GM21576 (cell line): Measurements from ENCODE around the gene LIPG.

Experiments
- ATAC-seq: cut with Tn5 transposase; IDR thresholded peaks from one replicate; pipeline ENCODE4 v1.9.1; 2021; ENCODE audit warnings: mild to moderate bottlenecking, moderate library complexity; ENCODE audit not compliant: unreplicated experiment

LIPG gene

DNA sequence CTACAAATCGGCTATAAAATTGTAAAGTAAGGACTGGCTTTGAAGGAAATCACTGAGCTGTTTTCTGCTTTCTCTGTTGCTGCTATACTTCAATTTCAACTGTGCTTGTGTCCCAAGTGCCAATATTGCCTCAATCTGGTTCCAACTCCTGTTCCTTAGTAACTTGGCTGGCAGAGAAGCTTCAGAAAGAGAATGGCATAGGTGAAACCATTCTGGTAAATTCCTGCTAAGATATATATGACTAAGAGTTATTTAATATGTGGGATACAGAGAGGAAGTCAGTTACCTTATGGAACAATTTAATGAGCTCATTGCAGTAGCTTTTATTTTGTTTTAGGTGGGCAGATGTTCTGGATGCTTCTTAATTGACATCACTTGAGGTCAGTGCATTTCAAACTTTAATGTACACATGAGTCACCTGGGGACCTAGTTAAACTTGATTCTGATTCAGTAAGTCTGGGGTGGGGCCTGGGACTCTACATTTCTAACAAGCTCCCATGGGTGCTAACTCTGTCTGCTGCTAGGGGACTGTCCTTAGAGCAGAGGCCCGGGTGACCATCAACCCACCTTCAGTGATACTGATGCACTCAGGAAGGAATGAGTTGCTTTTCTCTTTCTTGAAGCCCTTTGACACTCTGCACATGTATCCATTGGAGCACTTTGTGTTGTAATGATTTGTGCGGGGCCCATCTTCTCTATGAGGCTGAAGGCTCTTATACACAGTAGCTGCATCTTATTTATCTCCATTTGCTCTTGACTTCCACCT is 47.6 kb downstream of the LIPG start:
- ATAC-seq, result no peak

- no peak for ATAC-seq
Measured at GRCh38 chr18:49610022-49610445, 48.2 kb downstream of the LIPG start.

DNA sequence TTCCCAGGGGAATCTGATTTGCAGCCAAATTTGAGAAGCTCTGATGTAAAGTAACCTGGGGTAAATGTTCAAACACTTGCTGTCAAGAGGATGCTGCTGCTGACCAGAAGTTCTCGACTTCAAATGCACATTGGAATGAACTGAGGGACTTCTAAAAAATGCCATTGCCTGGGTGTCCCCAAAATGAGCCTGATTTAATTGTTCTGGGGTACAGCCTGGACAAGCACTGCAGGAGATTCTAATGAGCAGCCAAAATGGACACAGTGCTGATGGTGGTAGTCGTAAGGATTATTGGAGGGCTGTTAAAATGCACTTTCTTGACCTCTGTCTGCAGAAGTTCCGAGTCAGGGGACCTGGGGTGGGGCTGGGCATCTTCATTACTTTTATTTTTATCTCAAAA is 49.5 kb downstream of the LIPG start:
- no peak for ATAC-seq

- ATAC-seq, result no peak
Measured at GRCh38 chr18:49612515-49613033, 50.7 kb downstream of the LIPG start.

GRCh38 chr18:49613141-49613640 is 51.3 kb downstream of the LIPG start:
- no peak for ATAC-seq

GRCh38 chr18:49613641-49614151 is 51.8 kb downstream of the LIPG start:
- ATAC-seq, result no peak

GRCh38 chr18:49616618-49617328 is 54.9 kb downstream of the LIPG start:
- ATAC-seq, result no peak

GRCh38 chr18:49617329-49617695 is 55.5 kb downstream of the LIPG start:
- ATAC-seq, result no peak

DNA sequence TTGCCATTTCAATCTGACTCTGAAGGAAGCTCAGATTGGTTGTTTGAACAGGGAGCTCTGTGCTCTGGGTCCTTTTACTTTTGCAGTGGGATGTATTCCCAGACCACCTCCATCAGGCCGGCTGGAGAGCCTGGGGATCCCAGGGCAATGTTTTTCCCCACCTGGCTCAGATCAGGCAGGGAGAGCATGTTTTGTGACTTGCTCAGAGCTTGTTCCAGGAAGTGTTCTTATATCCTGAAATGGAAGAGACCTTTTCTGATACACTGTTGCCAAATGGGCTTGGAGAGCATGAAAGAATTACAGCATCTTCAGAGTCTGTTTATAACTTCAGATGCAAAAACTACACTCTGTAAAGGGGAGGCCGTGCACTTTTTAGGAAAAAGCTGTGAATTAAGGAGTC is 56.0 kb downstream of the LIPG start:
- ATAC-seq, result no peak

DNA sequence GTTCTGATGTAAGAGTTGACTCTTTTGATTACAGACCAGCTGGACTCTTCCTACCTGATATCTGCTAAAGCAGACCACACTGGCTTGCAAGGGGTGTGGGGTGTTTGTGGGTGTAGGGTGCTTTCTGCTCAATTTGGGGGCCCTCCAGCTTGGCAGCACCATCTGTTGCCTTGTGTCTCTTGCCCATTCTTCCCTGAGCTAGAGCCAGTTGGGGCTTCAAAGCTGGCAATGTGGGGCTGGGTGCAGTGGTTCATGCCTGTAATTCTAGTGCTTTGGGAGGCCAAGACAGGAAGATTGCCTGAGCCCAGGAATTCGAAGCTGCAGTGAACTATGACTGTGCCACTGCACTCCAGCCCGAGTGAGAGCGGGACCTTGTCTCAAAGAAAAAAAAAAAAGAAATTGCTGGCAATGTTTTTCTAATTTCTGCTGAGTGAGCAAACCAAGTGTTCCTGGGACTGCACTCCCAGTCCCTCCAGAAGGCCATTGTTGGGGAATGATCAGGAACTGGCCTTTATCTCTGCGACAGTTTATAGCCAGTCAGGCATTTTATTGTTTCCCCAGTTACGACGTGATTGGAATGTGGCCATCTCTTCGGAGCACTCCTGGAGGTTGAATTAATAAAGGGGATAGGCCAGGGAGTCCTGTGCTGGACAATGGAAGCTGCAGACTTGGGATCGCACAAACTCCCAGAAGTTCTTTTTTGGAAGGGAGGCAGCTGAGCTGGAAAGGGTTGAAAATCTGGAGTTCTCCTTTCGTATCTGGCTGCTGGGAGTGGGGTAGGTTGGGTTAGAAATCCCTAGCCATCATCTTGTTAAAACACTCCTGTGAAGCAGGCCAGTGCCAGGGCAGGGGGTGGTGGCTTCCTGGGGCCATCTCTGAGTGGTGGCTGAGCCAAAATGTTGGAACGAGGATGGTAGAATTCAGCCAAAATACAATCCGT is 57.2 kb downstream of the LIPG start:
- no peak for ATAC-seq

GRCh38 chr18:49619801-49620200 is 57.9 kb downstream of the LIPG start:
- no peak for ATAC-seq

DNA sequence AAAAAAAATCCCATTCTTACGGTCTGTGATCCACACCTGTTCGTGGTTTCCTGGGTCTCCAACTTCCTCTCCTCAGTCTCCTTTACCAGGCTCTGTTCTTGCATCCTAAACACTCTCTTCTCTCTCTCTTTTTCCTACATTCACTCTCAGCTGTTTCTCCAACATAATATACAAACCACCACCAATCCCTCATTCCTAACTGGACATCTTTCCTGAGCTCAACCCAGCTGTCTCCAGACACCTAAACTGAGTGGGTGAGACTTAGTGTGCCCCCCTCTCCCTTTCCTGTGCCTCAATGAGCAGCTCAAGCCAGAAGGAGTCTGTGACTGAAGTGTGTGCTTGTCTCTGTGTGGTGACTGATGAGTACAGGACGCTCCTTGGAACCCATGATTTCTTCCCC is 59.4 kb downstream of the LIPG start:
- ATAC-seq, result no peak

DNA sequence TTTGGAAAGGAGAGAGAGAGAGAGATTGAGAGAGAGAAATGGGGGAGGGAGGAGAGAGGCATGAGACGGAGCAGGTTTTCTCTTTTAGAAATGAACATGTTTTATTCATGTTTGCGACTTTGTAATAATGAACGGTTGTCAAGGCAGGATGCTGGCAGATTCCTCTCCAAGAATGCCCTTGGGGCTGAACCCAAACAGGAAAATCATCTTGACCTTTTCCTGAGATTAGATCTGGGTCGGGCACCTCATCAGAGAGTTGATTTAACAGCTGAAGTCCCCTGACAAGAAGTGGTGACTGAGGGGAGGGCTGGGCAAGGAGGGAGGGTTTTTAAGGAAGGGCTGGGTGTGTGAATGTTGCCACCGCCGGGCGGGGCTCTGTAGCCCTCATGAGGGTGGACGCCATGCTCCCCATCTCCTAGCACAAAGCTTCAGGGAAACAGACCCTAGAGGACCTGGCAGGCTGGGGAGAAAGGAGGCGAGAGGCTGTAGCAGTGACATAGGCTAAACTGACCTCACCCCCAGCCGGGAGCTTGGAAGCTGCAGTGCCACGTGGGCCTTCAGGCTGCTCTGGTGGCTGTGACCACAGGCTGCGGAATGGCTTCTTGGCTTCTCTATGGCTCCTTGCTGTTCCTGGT is 60.0 kb downstream of the LIPG start:
- ATAC-seq, result no peak

GRCh38 chr18:49623571-49623970 is 61.7 kb downstream of the LIPG start:
- ATAC-seq, result no peak

- ATAC-seq, result no peak
Measured at GRCh38 chr18:49625021-49625691, 63.3 kb downstream of the LIPG start.

DNA sequence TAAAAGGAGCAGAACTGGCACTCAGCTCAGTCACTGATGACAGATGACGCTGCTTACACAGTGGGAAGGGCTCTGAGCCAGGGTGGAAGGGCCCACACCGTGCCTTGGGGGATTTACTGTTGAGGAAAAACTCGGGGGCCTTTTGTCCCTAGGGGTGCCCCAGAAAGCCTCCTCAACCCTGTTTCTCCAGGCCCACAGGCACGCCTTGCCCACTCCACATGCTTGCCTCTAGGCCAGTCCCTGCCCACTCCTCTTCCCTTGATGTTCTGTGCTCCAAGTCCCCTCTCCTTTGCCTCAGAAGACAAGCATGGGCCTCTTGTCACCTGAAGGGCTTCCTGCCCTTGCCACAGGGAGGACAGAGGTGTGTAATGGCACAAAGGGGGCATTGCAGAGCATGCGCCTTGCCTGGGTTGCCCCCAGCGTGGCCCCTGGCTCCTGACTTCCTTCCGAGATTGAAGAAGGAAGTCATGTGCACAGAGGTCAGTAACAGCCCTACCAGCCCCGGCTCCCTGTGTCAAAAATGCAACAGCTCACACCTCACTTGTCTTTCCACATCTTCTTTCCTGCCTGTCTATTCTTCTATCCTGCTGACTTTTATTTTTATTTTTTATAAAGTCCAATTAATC is 65.1 kb downstream of the LIPG start:
- ATAC-seq, result no peak

DNA sequence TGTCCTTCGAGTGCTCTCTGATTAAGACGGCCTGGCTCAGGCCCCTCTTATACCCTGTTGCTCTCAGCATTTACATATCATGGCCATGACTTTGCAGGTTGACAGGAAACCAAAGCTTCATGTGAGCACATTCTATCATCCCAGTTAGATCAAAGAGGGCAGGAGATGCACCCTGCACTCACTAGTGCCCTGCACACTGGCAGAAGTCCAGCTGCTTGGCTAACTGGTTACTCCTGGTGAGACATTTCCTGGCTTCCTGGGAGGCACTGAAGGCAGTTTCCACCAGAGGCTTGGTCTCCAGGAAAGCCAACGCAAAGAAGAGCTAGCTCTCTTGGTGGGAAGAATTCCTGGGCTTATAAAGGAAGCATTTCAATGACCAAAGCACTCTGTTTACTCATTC is 66.3 kb downstream of the LIPG start:
- ATAC-seq, result no peak

DNA sequence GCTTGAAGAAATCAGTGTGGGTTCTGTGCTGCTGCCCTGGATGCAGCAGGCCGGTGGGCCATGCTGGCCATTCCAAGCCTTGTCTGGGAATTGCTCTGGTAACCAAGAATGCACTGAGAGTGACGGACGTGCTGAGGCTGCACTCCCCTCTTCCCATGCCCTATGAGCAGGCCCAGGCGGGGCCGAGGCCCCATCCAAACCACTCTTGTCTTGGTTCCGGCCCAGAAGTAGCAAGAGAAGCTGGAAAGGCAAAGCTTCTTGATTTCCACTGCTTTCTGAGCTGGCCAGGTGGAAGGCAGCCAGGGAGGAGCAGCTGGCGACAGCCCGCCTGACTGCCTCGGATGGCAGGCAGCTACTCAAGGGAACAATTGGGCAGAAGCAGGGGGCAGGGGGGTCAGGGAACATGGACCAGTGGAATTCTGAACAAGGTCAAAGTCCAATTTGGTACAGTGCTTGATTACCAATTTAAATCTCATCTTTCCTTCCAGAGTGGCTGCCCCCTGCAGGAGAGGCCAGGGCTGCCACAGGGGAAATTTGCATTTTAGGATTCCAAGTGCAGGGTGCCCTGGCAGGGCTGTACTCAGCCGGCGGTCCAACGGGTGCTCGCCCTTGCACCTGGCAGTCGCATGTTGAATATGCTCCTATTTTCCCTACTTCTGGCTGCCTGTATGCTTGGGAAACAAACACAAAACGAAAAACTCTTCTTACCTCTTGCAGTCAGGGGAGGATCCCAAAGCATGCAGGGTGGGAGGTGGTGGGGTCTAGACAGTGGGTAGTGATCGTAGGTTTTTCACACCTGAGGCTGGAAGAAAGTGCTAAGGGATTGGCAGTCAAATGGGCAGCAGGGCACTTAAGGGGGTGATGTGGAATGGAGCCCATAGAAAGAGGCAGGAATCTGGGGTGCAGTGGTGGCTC is 67.3 kb downstream of the LIPG start:
- no peak for ATAC-seq
